Suprapubic skin (tissue), 4 donors: ENCODE data around the gene ZIC5. TPM values are rescaled to one million over a fixed set of nuclear protein-coding genes. Genes with fewer than 3 reads are reported as not detected.

ENCODE experiments used
- DNase-seq, 2 donors: peaks; one replicate each; pipeline ENCODE4 v3.0.0-alpha.2; 2019; ENCODE audit warnings: low spot score in 2 of 2
- H3K27ac ChIP-seq: fragments of 200-600 bp; sonication (generic); one replicate; pipeline ENCODE4 v1.5.1; 2019
- H3K27me3 ChIP-seq: fragments of 200-600 bp; sonication (generic); one replicate; pipeline ENCODE4 v1.5.1; 2019
- H3K36me3 ChIP-seq: fragments of 200-600 bp; sonication (generic); one replicate; pipeline ENCODE4 v1.5.1; 2019
- H3K4me1 ChIP-seq: fragments of 200-600 bp; sonication (generic); one replicate; pipeline ENCODE4 v1.5.1; 2019
- H3K4me3 ChIP-seq: fragments of 200-600 bp; sonication (generic); one replicate; pipeline ENCODE4 v1.5.1; 2019; ENCODE audit warnings: mild to moderate bottlenecking
- H3K9me3 ChIP-seq: fragments of 200-600 bp; sonication (generic); one replicate; pipeline ENCODE4 v1.5.1; 2019
- CTCF ChIP-seq, 2 donors: fragments of 200-600 bp in 1 of 2; fragments of 450-650 bp in 1 of 2; sonication (generic) in 1 of 2; IDR thresholded peaks; one replicate each; pipeline ENCODE4 v1.5.1; 2016 to 2019; ENCODE audit warnings: antibody characterized with exemption in 2 of 2, mild to moderate bottlenecking in 1 of 2, moderate library complexity in 1 of 2
- EP300 ChIP-seq: sonication (generic); formaldehyde crosslinking; IDR thresholded peaks from one replicate; pipeline ENCODE4 v1.6.1; 2017; ENCODE audit warnings: antibody characterized with exemption
- POLR2A ChIP-seq, 2 donors: fragments of 450-650 bp; IDR thresholded peaks; one replicate each; pipeline ENCODE4 v1.6.1; 2017; ENCODE audit warnings: antibody characterized with exemption in 2 of 2, mild to moderate bottlenecking in 2 of 2, moderate library complexity in 2 of 2
- POLR2AphosphoS5 ChIP-seq, 3 donors: sonication (generic); formaldehyde crosslinking; IDR thresholded peaks; one replicate each; pipeline ENCODE4 v1.6.1; 2017; ENCODE audit warnings: antibody characterized with exemption in 3 of 3
- WGBS: methylation state at CpG from one replicate; pipeline ENCODE4 v1.1.5; 2018; 5-methylcytosine and 5-hydroxymethylcytosine counted together
- total RNA-seq, 4 donors: library from RNA; depleted of rRNA; stranded (reverse); fragments of >200 nt; gene quantifications; one replicate each; pipeline ENCODE4 v1.1.0, GENCODE V29; 2016

Gene ZIC5
- total RNA-seq, 4 donors from 2014 or later: not detected

- peaks cover 33% of the 10 kb centered on the region for H3K27me3 ChIP-seq
- no peak for TF ChIP-seq EP300
- H3K4me1 ChIP-seq: no peaks in the 10 kb centered on the region
- H3K4me3 ChIP-seq: no peak overlapping the region
- WGBS: 77% methylated on average over 6 of the region's 6 CpGs
- H3K27ac ChIP-seq: no peak overlapping the region
- no peak for DNase-seq
- no peaks in the 10 kb centered on the region for H3K9me3 ChIP-seq
- no peaks in the 10 kb centered on the region for H3K36me3 ChIP-seq
Measured at GRCh38 chr13:99923877-99924582, 47.5 kb downstream of the ZIC5 start.

GRCh38 chr13:99922631-99923404 is 48.7 kb downstream of the ZIC5 start:
- 71% methylated on average over 20 of the region's 20 CpGs for WGBS
- DNase-seq: no peak
- peaks cover 27% of the 10 kb centered on the region for H3K27me3 ChIP-seq

GRCh38 chr13:99919132-99919531 is 52.4 kb downstream of the ZIC5 start:
- Histone ChIP-seq H3K27ac (no peak overlapping the region), H3K9me3 (no peaks in the 10 kb centered on the region), H3K4me1 (no peaks in the 10 kb centered on the region), H3K27me3 (peaks cover 29% of the 10 kb centered on the region), H3K4me3 (no peak overlapping the region), H3K36me3 (no peaks in the 10 kb centered on the region)
- no peak for DNase-seq
- WGBS: 68% methylated on average over 2 of the region's 2 CpGs
- TF ChIP-seq POLR2AphosphoS5 (IDR thresholded peaks at IDR 0.05): no peak
- no peak for TF ChIP-seq EP300
- TF ChIP-seq CTCF (IDR thresholded peaks at IDR 0.05): no peak
- TF ChIP-seq POLR2A (IDR thresholded peaks at IDR 0.05): no peak

More at GRCh38 chr13:99922631-99923404, 48.7 kb downstream of the ZIC5 start:
- no peaks in the 10 kb centered on the region for H3K36me3 ChIP-seq
- no peaks in the 10 kb centered on the region for H3K9me3 ChIP-seq
- TF ChIP-seq CTCF (IDR thresholded peaks at IDR 0.05) (no peak), EP300 (no peak), POLR2A (IDR thresholded peaks at IDR 0.05) (no peak), POLR2AphosphoS5 (IDR thresholded peaks at IDR 0.05) (no peak)
- H3K4me3 ChIP-seq: no peak overlapping the region
- no peak overlapping the region for H3K27ac ChIP-seq
- H3K4me1 ChIP-seq: no peaks in the 10 kb centered on the region

- 46% methylated on average over 10 of the region's 10 CpGs for WGBS
- H3K9me3 ChIP-seq: no peaks in the 10 kb centered on the region
- TF ChIP-seq POLR2AphosphoS5 (IDR thresholded peaks at IDR 0.05) (no peak), POLR2A (IDR thresholded peaks at IDR 0.05) (no peak), CTCF (IDR thresholded peaks at IDR 0.05) (peak; percentile 61 to 86), EP300 (no peak)
- no peaks in the 10 kb centered on the region for H3K36me3 ChIP-seq
- no peak overlapping the region for H3K4me3 ChIP-seq
- H3K27ac ChIP-seq: no peak overlapping the region
- peaks cover 21% of the 10 kb centered on the region for H3K27me3 ChIP-seq
- DNase-seq: no peak
- H3K4me1 ChIP-seq: no peaks in the 10 kb centered on the region
Measured at GRCh38 chr13:99916366-99917103, 55.0 kb downstream of the ZIC5 start.

- 83% methylated on average over 7 of the region's 7 CpGs for WGBS
- H3K36me3 ChIP-seq: no peaks in the 10 kb centered on the region
- no peak overlapping the region for H3K27ac ChIP-seq
- no peak for DNase-seq
- H3K4me3 ChIP-seq: no peak overlapping the region
- H3K4me1 ChIP-seq: no peaks in the 10 kb centered on the region
- H3K9me3 ChIP-seq: no peaks in the 10 kb centered on the region
- TF ChIP-seq EP300 (no peak), POLR2AphosphoS5 (IDR thresholded peaks at IDR 0.05) (no peak), CTCF (IDR thresholded peaks at IDR 0.05) (no peak), POLR2A (IDR thresholded peaks at IDR 0.05) (no peak)
- peaks cover 48% of the 10 kb centered on the region for H3K27me3 ChIP-seq
Measured at GRCh38 chr13:99913167-99913566, 58.4 kb downstream of the ZIC5 start.

Other genes starting within 250 kb of the ZIC5 start
- not detected for gene ZIC2, start 10.0 kb upstream of the ZIC5 start, total RNA-seq
- gene PCCA, start 117.3 kb upstream of the ZIC5 start, total RNA-seq: 10 to 100 TPM; 21.2 to 40.9 (median 31.6) TPM